GM12878 (cell line): ENCODE measurements around the gene PMP22. TPM values are rescaled to one million over a fixed set of nuclear protein-coding genes. Genes with fewer than 3 reads are reported as not detected.

ENCODE experiments used
- ATAC-seq: fragments of 200-7000 bp; cut with Tn5 transposase; 3 replicates; pipeline ENCODE4 v1.9.1; 2020; ENCODE audit warnings: mild to moderate bottlenecking, moderate library complexity
- BruUV-seq: library from RNA; stranded (reverse); fragments of 400-500 nt; replicated peaks from 2 replicates; lab custom pipeline; 2021; lab: Mats Ljungman, UMichigan
- CTCF ChIA-PET: fragments of 300-600 bp; sonication (Branson Sonifier 250); formaldehyde crosslinking; extraction: SDS; loops from one replicate; lab custom pipeline; 2021; ENCODE audit warnings: inconsistent platforms; lab: Yijun Ruan, JAX
- POLR2A ChIA-PET: fragments of 350-600 bp; formaldehyde crosslinking; extraction: SDS; loops from one replicate; lab custom pipeline; 2021; ENCODE audit warnings: inconsistent platforms; lab: Charles Lee
- RAD21 ChIA-PET: fragments of 300-600 bp; sonication (Branson Sonifier 250); formaldehyde crosslinking; loops from one replicate; lab custom pipeline; 2023; ENCODE audit warnings: antibody characterized with exemption; ENCODE audit not compliant: unreplicated experiment; lab: Charles Lee
- SMC1A ChIA-PET: fragments of 300-600 bp; sonication (Branson Sonifier 250); formaldehyde crosslinking; loops from one replicate; lab custom pipeline; 2023; ENCODE audit not compliant: unreplicated experiment, uncharacterized antibody; lab: Charles Lee
- DNase-seq: peaks from one replicate; pipeline ENCODE4 v3.0.0-alpha.2; 2011; ENCODE audit warnings: low read depth, low spot score
- FAIRE-seq: peaks from 3 replicates; lab custom pipeline; 2011; peaks lifted over from hg19 to GRCh38; lab: Jason Lieb, UNC
- H2AFZ ChIP-seq: 2 replicates; pipeline ENCODE4 v1.6.0; 2011; ENCODE audit warnings: low read depth, low read length, control low read depth; ENCODE audit not compliant: control insufficient read depth
- H3K27ac ChIP-seq: 2 replicates; pipeline ENCODE4 v1.5.1; 2011; ENCODE audit warnings: control low read depth; ENCODE audit not compliant: control insufficient read depth, insufficient read depth
- H3K27me3 ChIP-seq, 2 experiments: replicated peaks in 1 of 2; 2 replicates each; pipeline versions ENCODE4 v1.6.0 to v1.6.1; 2011; ENCODE audit warnings: low read length in 1 of 2; ENCODE audit not compliant: control insufficient read depth in 2 of 2, insufficient read depth in 2 of 2
- H3K36me3 ChIP-seq, 2 experiments: 2 replicates each; pipeline ENCODE4 v1.5.1; 2011; ENCODE audit warnings: low read length in 1 of 2; ENCODE audit not compliant: control insufficient read depth in 2 of 2, insufficient read depth in 2 of 2
- H3K4me1 ChIP-seq: 2 replicates; pipeline ENCODE4 v1.6.1; 2011; ENCODE audit warnings: mild to moderate bottlenecking, low read length, moderate library complexity, mixed read lengths; ENCODE audit not compliant: control insufficient read depth, insufficient read depth
- H3K4me2 ChIP-seq: 2 replicates; pipeline ENCODE4 v1.6.0; 2011; ENCODE audit warnings: control low read depth; ENCODE audit not compliant: control insufficient read depth, insufficient read depth
- H3K4me3 ChIP-seq: fragments of 200-600 bp; sonication (generic); 2 replicates; pipeline ENCODE4 v1.5.1; 2016
- H3K79me2 ChIP-seq: 2 replicates; pipeline ENCODE4 v1.6.0; 2011; ENCODE audit warnings: low read length; ENCODE audit not compliant: control insufficient read depth, insufficient read depth
- H3K9ac ChIP-seq: 2 replicates; pipeline ENCODE4 v1.8.0; 2011; ENCODE audit warnings: low read length, control low read depth, mixed read lengths; ENCODE audit not compliant: control insufficient read depth, insufficient read depth
- H3K9me3 ChIP-seq: replicated peaks from 3 replicates; pipeline ENCODE4 v1.5.1; 2011; ENCODE audit warnings: mild to moderate bottlenecking, low read length; ENCODE audit not compliant: control insufficient read depth, insufficient read depth
- H4K20me1 ChIP-seq: 2 replicates; pipeline ENCODE4 v1.6.0; 2011; ENCODE audit not compliant: control insufficient read depth, insufficient read depth
- BHLHE40 ChIP-seq, 2 experiments: fragments of 450-650 bp in 1 of 2; IDR thresholded peaks; 2 replicates each; pipeline ENCODE4 v1.6.1; 2011 to 2017; ENCODE audit warnings: low read depth in 2 of 2, borderline replicate concordance in 1 of 2, improper control_type of control experiment in 1 of 2, low read length in 1 of 2, mild to moderate bottlenecking in 1 of 2
- HDAC2 ChIP-seq: fragments of 200-600 bp; sonication (generic); IDR thresholded peaks from 2 replicates; pipeline ENCODE4 v1.6.1; 2017
- NRF1 ChIP-seq: conservative IDR thresholded peaks from 2 replicates; pipeline ENCODE4 v1.6.1; 2011; ENCODE audit warnings: mild to moderate bottlenecking, low read depth, low read length, improper control_type of control experiment
- POLR2A ChIP-seq: IDR thresholded peaks from 2 replicates; pipeline ENCODE4 v1.6.1; 2011; ENCODE audit warnings: low read depth, mild to moderate bottlenecking, low read length
- ZNF207 ChIP-seq: fragments of 450-650 bp; IDR thresholded peaks from 2 replicates; pipeline ENCODE4 v1.6.1; 2014; ENCODE audit warnings: antibody characterized with exemption, mild to moderate bottlenecking, borderline replicate concordance
- WGBS: methylation state at CpG from one replicate; pipeline ENCODE4 v1.1.6; 2016; ENCODE audit warnings: low lambda C conversion rate; ENCODE audit not compliant: insufficient replicate concordance, insufficient coverage; ENCODE audit errors: missing lambda C conversion rate; 5-methylcytosine and 5-hydroxymethylcytosine counted together
- in situ Hi-C: fragments of 300-500 bp; cut with MboI; formaldehyde crosslinking; loops from 9 replicates; pipeline ENCODE4 v1.14.3; 2018; ENCODE audit warnings: mixed read lengths
- intact Hi-C: fragments of 100-400 bp; cut with micrococcal nuclease; formaldehyde crosslinking; loops from one replicate; pipeline ENCODE4 v1.14.2; 2022; ENCODE audit not compliant: unreplicated experiment
- polyA plus RNA-seq, 11 experiments: library from polyadenylated mRNA; depleted of rRNA in 4 of 11; unstranded in 6 of 11; stranded (reverse) in 5 of 11; fragments of >200 nt; fragmentation: Nextera tagmentation in 4 of 11; fragmentation: Illumina TruSeq in 1 of 11; extraction: Ambion mirVana in 4 of 11; extraction: Trizol in 1 of 11; gene quantifications; 1 replicate in 1 of 11; 2 replicates in 10 of 11; pipeline versions ENCODE4 v1.2.1 to v1.2.3, GENCODE V29; 2011 to 2016; ENCODE audit warnings: inconsistent platforms in 2 of 11, missing spikeins in 2 of 11, low read depth in 1 of 11
- total RNA-seq, 4 experiments: library from RNA; depleted of rRNA in 3 of 4; stranded (reverse); fragments of >200 nt in 3 of 4; fragmentation: Illumina TruSeq in 1 of 4; extraction: Trizol in 1 of 4; gene quantifications; 2 replicates each; pipeline versions ENCODE4 v1.2.1 to v1.2.3, GENCODE V29; 2013 to 2021
- TF ChIP-seq, protein P1 (sequence below): IDR thresholded peaks from 2 replicates; pipeline ENCODE4 v1.6.1; 2012; ENCODE audit warnings: low read depth, low read length, improper control_type of control experiment
- TF ChIP-seq, protein P2 (sequence below): IDR thresholded peaks from 2 replicates; pipeline ENCODE4 v1.6.1; 2012; ENCODE audit warnings: low read length, inconsistent platforms

PMP22 gene
- total and polyA plus RNA-seq, 10 of the 15 experiments (the other 5 are each of a cell fraction or from before 2014, with no cell fraction given) = 0.59 TPM; not detected in 9

GRCh38 chr17:15181816-15182215 lies 83.3 kb downstream of the PMP22 start:
- ChIA-PET POLR2A (no interaction called here), SMC1A (no interaction called here), CTCF (interaction anchor here (0.7 kb wide), 1 partner anchor 1378 kb away, joined by 3 read pairs; no protein-coding TSS in a partner anchor), RAD21 (no interaction called here)
- no peak overlapping the region for H3K27ac ChIP-seq
- H3K4me3 ChIP-seq = no peak overlapping the region
- no peaks in the 10 kb centered on the region for H3K27me3 ChIP-seq
- H3K9ac ChIP-seq = no peak overlapping the region
- H4K20me1 ChIP-seq = no peaks in the 10 kb centered on the region
- DNase-seq (no peak), FAIRE-seq (no peak), ATAC-seq (no peak)
- no peaks in the 10 kb centered on the region for H3K9me3 ChIP-seq
- no peak overlapping the region for H2AFZ ChIP-seq
- WGBS = 21% methylated on average over 6 of the region's 6 CpGs
- no peak overlapping the region for H3K4me2 ChIP-seq
- in situ Hi-C loops = no loop called here
- intact Hi-C loops = no loop called here
- no peaks in the 10 kb centered on the region for H3K4me1 ChIP-seq
- no TSS peak for BruUV-seq
- H3K79me2 ChIP-seq = no peaks in the 10 kb centered on the region
- TF ChIP-seq ZNF207 = no peak
- TF ChIP-seq HDAC2 = no peak
- TF ChIP-seq BHLHE40 (IDR thresholded peaks at IDR 0.05; ENCODE audit: borderline replicate concordance in 1 of 2, low read depth in 2 of 2, low read length in 1 of 2) = no peak
- TF ChIP-seq, protein P1, sequence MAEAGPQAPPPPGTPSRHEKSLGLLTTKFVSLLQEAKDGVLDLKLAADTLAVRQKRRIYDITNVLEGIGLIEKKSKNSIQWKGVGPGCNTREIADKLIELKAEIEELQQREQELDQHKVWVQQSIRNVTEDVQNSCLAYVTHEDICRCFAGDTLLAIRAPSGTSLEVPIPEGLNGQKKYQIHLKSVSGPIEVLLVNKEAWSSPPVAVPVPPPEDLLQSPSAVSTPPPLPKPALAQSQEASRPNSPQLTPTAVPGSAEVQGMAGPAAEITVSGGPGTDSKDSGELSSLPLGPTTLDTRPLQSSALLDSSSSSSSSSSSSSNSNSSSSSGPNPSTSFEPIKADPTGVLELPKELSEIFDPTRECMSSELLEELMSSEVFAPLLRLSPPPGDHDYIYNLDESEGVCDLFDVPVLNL = no peak
- TF ChIP-seq, protein P2, sequence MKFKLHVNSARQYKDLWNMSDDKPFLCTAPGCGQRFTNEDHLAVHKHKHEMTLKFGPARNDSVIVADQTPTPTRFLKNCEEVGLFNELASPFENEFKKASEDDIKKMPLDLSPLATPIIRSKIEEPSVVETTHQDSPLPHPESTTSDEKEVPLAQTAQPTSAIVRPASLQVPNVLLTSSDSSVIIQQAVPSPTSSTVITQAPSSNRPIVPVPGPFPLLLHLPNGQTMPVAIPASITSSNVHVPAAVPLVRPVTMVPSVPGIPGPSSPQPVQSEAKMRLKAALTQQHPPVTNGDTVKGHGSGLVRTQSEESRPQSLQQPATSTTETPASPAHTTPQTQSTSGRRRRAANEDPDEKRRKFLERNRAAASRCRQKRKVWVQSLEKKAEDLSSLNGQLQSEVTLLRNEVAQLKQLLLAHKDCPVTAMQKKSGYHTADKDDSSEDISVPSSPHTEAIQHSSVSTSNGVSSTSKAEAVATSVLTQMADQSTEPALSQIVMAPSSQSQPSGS = no peak
- no peak for TF ChIP-seq POLR2A
- no peak for TF ChIP-seq NRF1
- no peaks in the 10 kb centered on the region for H3K36me3 ChIP-seq
